Measurements from ENCODE around the gene ABHD14A. TPM values are rescaled to one million over a fixed set of nuclear protein-coding genes. Genes with fewer than 3 reads are reported as not detected.
"Not testable (repeated sequence)": the region's sequence is repeated elsewhere in the genome, so short reads cannot be mapped to it uniquely, and the experiment has no call there.

The ABHD14A gene
- total RNA-seq, 2 experiments from 2014 or later, result 7.5 to 8.9 TPM

DNA sequence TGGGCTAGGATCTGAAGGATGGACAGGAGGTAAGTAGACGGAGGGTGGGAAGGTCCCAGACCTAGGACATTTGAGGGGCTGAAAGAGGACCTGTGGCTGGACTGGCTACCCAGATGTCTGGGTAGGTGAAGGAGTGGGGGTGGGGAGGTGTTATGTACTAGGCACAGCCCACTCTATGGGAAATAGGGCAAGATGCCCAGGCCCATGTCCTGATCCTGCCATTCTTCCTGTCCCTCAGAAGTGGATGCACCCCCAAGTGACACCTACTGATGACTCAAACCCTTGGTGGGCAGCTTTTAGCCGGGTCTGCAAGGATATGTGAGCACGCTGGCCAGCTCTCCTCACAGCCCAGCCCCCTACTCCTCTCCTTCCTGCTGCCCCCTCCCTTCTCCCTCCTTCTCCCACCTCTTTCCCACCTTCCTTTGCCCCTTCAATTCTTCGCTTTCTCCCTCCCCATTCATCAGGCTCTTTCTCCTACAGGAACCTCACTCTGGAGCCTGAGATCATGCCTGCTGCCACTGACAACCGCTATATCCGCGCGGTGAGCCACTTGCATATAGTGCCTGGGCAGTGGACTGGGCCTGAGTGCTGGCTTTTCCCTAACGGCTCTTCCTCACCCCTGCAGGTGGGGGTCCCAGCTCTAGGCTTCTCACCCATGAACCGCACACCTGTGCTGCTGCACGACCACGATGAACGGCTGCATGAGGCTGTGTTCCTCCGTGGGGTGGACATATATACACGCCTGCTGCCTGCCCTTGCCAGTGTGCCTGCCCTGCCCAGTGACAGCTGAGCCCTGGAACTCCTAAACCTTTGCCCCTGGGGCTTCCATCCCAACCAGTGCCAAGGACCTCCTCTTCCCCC lies 13.7 kb downstream of the ABHD14A start:
- no TSS peak for BruUV-seq (replicated peaks)
- Histone ChIP-seq H3K9me2 (ENCODE audit: insufficient read depth, low read length) (no peaks in the 10 kb centered on the region), H4K20me1 (ENCODE audit: insufficient read depth, low read length) (peaks cover 6% of the 10 kb centered on the region; the same call in 1 of the 2 replicates), H3K79me2 (ENCODE audit: insufficient read depth, low read depth, low read length) (peaks cover 6% of the 10 kb centered on the region; the same call in 1 of the 2 replicates), H3K4me2 (ENCODE audit: low read length) (no peak overlapping the region), H3K4me1 (ENCODE audit: insufficient read depth, low read length, poor library complexity, severe bottlenecking) (peaks cover 18% of the 10 kb centered on the region), H3K36me3 (ENCODE audit: insufficient read depth, low read length) (peaks cover 23% of the 10 kb centered on the region), H3K27ac (ENCODE audit: low read depth, low read length, poor library complexity, severe bottlenecking) (no peak overlapping the region), H2AFZ (ENCODE audit: low read length) (no peak overlapping the region), H3K4me3 (ENCODE audit: low read depth, low read length, poor library complexity, severe bottlenecking) (no peak overlapping the region), H3K9me3 (ENCODE audit: low read length) (no peaks in the 10 kb centered on the region)
- ChIA-PET POLR2A (no interaction called here), CTCF (ENCODE audit: unreplicated experiment) (no interaction called here)
- TF ChIP-seq, protein P1, sequence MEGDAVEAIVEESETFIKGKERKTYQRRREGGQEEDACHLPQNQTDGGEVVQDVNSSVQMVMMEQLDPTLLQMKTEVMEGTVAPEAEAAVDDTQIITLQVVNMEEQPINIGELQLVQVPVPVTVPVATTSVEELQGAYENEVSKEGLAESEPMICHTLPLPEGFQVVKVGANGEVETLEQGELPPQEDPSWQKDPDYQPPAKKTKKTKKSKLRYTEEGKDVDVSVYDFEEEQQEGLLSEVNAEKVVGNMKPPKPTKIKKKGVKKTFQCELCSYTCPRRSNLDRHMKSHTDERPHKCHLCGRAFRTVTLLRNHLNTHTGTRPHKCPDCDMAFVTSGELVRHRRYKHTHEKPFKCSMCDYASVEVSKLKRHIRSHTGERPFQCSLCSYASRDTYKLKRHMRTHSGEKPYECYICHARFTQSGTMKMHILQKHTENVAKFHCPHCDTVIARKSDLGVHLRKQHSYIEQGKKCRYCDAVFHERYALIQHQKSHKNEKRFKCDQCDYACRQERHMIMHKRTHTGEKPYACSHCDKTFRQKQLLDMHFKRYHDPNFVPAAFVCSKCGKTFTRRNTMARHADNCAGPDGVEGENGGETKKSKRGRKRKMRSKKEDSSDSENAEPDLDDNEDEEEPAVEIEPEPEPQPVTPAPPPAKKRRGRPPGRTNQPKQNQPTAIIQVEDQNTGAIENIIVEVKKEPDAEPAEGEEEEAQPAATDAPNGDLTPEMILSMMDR (conservative IDR thresholded peaks at IDR 0.05; ENCODE audit: low read length), result no peak
- TF ChIP-seq EZH2phosphoT487 (IDR thresholded peaks at IDR 0.05; ENCODE audit: borderline replicate concordance, low read depth, low read length), result no peak
- no peak for DNase-seq (ENCODE audit: low spot score)
- intact Hi-C loops (cut with micrococcal nuclease; ENCODE audit: unreplicated experiment), result no loop called here

DNA sequence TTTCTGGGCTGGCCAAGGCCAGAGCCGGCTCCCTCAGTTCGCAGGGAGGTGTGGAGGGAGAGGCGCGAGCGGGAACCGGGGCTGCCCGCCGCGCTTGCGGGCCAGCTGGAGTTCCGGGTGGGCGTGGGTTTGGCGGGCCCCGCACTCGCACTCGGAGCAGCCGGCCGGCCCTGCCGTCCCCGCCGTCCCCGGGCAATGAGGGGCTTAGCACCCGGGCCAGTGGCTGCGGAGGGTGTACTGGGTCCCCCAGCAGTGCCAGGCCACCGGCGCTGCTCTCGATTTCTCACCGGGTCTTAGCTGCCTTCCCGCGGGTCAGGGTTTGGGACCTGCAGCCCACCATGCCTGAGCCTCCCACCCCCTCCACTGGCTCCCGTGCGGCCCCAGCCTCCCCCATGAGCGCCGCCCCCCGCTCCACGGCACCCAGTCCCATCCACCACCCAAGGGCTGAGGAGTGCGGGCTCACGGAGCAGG lies 15.7 kb downstream of the ABHD14A start:
- Histone ChIP-seq H3K36me3 (ENCODE audit: insufficient read depth, low read length) (peaks cover 43% of the 10 kb centered on the region), H3K4me1 (ENCODE audit: insufficient read depth, low read length, poor library complexity, severe bottlenecking) (peaks cover 29% of the 10 kb centered on the region), H3K79me2 (ENCODE audit: insufficient read depth, low read depth, low read length) (peaks cover 25% of the 10 kb centered on the region), H4K20me1 (ENCODE audit: insufficient read depth, low read length) (peaks cover 12% of the 10 kb centered on the region; the same call in 1 of the 2 replicates)
- H3K27ac ChIP-seq (ENCODE audit: low read depth, low read length, poor library complexity, severe bottlenecking); intact Hi-C loops (cut with micrococcal nuclease; ENCODE audit: unreplicated experiment); H3K9me2 ChIP-seq (ENCODE audit: insufficient read depth, low read length); H2AFZ ChIP-seq (ENCODE audit: low read length); H3K4me3 ChIP-seq (ENCODE audit: low read depth, low read length, poor library complexity, severe bottlenecking); DNase-seq (ENCODE audit: low spot score); H3K9me3 ChIP-seq (ENCODE audit: low read length); CTCF ChIA-PET (ENCODE audit: unreplicated experiment); BruUV-seq (replicated peaks); H3K4me2 ChIP-seq (ENCODE audit: low read length): not testable (repeated sequence)
- POLR2A ChIA-PET, result interaction anchor here (1.2 kb wide), 1 partner anchor 17 kb away, joined by 4 read pairs; no protein-coding TSS in a partner anchor

DNA sequence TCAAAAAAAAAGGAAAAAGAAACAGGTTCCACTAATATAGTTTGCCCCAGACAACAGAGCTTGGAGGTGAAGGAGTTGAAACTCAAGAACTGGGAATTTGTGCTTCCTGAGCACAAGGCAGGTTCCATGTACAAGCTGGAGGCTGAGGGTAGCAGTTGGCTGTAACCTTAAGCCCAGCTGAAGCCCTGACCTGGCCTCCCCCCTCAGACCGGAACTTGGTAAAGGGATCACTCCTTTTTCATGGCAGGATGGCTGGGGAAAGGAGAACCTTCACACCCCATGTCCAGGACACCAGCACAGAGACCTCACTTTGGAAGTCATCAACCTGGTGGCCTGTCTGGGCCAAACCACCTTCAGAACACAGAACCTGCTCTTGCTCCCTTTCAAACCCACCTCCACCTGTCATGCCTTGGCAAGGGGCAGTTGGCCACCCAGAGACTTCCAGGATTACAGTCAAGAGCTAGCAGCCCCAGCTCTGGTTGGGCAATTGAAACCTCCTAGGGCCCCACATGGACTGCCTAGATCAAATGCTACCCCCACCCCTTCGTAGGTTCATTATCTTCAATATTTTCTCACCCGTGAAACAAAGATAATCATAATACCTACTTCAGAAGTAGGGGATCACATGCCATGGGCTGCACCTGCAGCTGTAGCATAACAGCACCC lies 17.3 kb downstream of the ABHD14A start:
- intact Hi-C loops (cut with micrococcal nuclease; ENCODE audit: unreplicated experiment), result no loop called here
- Histone ChIP-seq H3K4me3 (ENCODE audit: low read depth, low read length, poor library complexity, severe bottlenecking) (no peak overlapping the region), H3K4me2 (ENCODE audit: low read length) (0 out of 2 replicates have a peak overlapping the region, but pooled peaks have one; percentile 14), H3K79me2 (ENCODE audit: insufficient read depth, low read depth, low read length) (peaks cover 27% of the 10 kb centered on the region), H4K20me1 (ENCODE audit: insufficient read depth, low read length) (peaks cover 12% of the 10 kb centered on the region; the same call in 1 of the 2 replicates), H3K27ac (ENCODE audit: low read depth, low read length, poor library complexity, severe bottlenecking) (peak overlapping the region; percentile 14), H3K9me3 (ENCODE audit: low read length) (no peaks in the 10 kb centered on the region), H3K4me1 (ENCODE audit: insufficient read depth, low read length, poor library complexity, severe bottlenecking) (peaks cover 29% of the 10 kb centered on the region), H3K36me3 (ENCODE audit: insufficient read depth, low read length) (peaks cover 44% of the 10 kb centered on the region), H3K9me2 (ENCODE audit: insufficient read depth, low read length) (no peaks in the 10 kb centered on the region), H2AFZ (ENCODE audit: low read length) (no peak overlapping the region)
- DNase-seq (ENCODE audit: low spot score), result no peak
- no TSS peak for BruUV-seq (replicated peaks)
- ChIA-PET POLR2A (interaction anchor here (0.9 to 1.2 kb wide), 2 partner anchors 9 to 49 kb away, joined by 3 to 4 read pairs; partner anchors contain the start of gene ACY1), CTCF (ENCODE audit: unreplicated experiment) (no interaction called here)
- TF ChIP-seq, protein P1 (conservative IDR thresholded peaks at IDR 0.05; ENCODE audit: low read length), result no peak
- no peak for TF ChIP-seq EZH2phosphoT487 (IDR thresholded peaks at IDR 0.05; ENCODE audit: borderline replicate concordance, low read depth, low read length)

DNA sequence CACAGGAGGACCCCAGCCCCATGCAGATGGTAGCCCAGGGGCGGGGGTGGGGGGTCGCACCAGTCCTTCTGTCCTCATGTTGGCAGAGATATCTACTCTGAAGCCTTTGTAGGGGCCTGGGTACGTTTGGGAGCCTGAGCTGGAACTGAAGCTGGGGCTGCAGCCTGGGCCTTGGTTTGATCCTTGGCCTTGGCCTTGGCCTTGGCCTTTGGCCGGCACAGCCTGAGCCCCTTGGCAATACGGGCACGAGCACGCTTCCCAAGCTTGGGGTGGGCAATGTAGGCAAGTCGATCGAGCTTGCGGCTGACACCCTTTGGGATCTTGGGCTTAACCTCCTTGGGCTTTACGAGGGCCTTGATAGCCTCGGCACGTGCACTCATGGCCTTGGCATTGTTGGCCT lies 18.8 kb downstream of the ABHD14A start:
- Histone ChIP-seq H3K4me1 (ENCODE audit: insufficient read depth, low read length, poor library complexity, severe bottlenecking) (peaks cover 29% of the 10 kb centered on the region), H4K20me1 (ENCODE audit: insufficient read depth, low read length) (peaks cover 12% of the 10 kb centered on the region; the same call in 1 of the 2 replicates), H3K36me3 (ENCODE audit: insufficient read depth, low read length) (peaks cover 44% of the 10 kb centered on the region), H3K79me2 (ENCODE audit: insufficient read depth, low read depth, low read length) (peaks cover 27% of the 10 kb centered on the region), H3K4me2 (ENCODE audit: low read length) (peak overlapping the region; percentile 96)
- H3K9me3 ChIP-seq (ENCODE audit: low read length); CTCF ChIA-PET (ENCODE audit: unreplicated experiment); DNase-seq (ENCODE audit: low spot score); H3K9me2 ChIP-seq (ENCODE audit: insufficient read depth, low read length); H3K27ac ChIP-seq (ENCODE audit: low read depth, low read length, poor library complexity, severe bottlenecking); H2AFZ ChIP-seq (ENCODE audit: low read length); H3K4me3 ChIP-seq (ENCODE audit: low read depth, low read length, poor library complexity, severe bottlenecking): not testable (repeated sequence)
- TSS peak; percentile 86 for BruUV-seq (replicated peaks)
- intact Hi-C loops (cut with micrococcal nuclease; ENCODE audit: unreplicated experiment), result loop anchor here (2.0 kb wide), 1 partner anchor 19 kb away; the partner anchor contains the start of genes ABHD14A and ABHD14B
- POLR2A ChIA-PET, result interaction anchor here (0.5 to 1.2 kb wide), 4 partner anchors 10 to 252 kb away, joined by 3 to 4 read pairs (median 3); partner anchors contain the start of gene ACY1

All from OCI-LY7 (cell line).